Mucosa of gallbladder (tissue), 1 donor: ENCODE data around the gene NINJ2. TPM values are rescaled to one million over a fixed set of nuclear protein-coding genes. Genes with fewer than 3 reads are reported as not detected.

ENCODE experiments used
- DNase-seq: peaks from one replicate; pipeline ENCODE4 v3.0.0-alpha.2; 2020; ENCODE audit warnings: low spot score
- total RNA-seq: library from RNA; stranded (reverse); gene quantifications from one replicate; pipeline ENCODE4 v1.2.1, GENCODE V29; 2021
- donor health status: DM: no; HTN: no; CAD: no.

NINJ2 gene
- total RNA-seq, 1 donor from 2014 or later = 1.7 TPM

GRCh38 chr12:614411-614970 is 48.8 kb downstream of the NINJ2 start:
- no peak for DNase-seq

- DNase-seq = no peak
These were observed 49.2 kb downstream of the NINJ2 start for GRCh38 chr12:613996-614395.

DNA sequence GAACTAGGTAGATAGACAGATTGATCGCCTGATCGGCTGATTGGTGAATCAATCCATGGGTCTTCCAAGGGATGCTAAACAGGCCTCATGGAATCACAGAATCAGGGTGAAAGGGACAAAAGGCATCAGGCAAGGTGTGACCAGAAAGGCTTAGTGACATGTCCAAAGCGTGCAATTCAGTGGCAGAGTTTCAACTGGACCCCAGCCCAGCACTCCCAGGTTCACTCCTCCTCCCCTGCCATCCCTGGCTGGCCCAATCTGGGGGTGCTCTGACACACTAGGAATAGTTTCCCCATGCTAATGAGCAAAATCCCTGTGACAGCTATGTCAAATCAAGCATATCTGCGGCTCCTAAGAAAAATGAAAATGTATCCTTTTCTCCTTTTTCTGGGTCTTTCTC is 50.4 kb downstream of the NINJ2 start:
- DNase-seq = no peak

DNA sequence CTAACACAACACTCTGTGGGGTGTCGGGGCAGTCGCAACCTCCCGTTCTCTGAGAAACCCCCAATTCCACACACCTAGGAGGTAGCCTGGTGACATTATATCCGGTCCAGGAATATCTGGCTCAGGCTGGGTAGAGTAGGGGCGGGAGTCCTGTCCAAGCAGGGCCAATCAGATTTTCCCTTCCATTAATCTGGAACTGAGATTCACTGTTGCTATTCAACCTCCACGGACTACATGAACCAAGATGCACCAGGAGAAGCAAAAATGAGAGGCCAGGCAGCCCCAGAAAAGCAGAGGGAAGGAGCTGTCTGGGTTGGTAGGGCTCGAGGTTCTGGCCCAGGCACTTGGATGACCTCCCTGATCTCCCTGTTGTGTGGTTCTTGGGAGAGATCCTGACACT is 51.0 kb downstream of the NINJ2 start:
- DNase-seq = no peak

DNA sequence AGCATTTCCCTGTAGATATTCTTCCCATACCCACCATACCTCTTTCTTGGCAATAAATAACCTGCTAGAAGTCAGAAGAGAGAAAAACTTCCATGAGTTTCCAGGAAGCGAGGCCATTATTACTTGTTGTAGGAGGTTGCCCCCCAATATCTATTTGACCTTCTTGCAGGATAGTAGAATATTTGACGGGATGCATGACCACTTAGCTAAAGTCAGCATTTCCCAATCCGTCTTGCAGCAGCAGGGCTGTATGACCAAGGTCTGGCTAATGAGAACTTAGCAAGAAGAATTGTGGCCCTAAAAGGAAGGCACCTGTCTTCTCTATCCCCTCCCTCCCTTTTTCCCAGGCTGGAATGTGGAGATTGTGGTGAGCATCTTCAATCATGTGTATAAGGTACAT is 51.5 kb downstream of the NINJ2 start:
- no peak for DNase-seq

- no peak for DNase-seq
These were observed 54.3 kb downstream of the NINJ2 start for GRCh38 chr12:608921-609320.

DNA sequence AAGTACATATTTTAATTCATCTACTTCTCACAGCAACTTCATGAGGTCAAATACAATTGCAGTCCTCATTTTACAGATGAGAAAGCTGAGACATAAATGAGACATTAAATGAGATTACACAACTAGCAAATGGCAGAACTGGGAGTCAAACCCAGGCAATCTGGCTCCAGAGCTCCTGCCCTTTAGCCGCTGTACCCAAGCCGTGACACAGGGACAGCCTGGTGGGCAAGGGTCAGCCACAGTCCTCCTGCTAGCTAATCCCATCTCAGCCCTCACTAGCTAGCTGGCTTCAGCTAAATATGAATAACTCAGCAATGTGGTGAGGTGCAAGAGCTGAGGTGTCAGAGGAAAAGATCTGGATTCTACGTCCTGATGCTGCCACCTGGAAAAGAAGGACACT is 54.8 kb downstream of the NINJ2 start:
- no peak for DNase-seq

- no peak for DNase-seq
These were observed 55.7 kb downstream of the NINJ2 start for GRCh38 chr12:607541-608001.

DNA sequence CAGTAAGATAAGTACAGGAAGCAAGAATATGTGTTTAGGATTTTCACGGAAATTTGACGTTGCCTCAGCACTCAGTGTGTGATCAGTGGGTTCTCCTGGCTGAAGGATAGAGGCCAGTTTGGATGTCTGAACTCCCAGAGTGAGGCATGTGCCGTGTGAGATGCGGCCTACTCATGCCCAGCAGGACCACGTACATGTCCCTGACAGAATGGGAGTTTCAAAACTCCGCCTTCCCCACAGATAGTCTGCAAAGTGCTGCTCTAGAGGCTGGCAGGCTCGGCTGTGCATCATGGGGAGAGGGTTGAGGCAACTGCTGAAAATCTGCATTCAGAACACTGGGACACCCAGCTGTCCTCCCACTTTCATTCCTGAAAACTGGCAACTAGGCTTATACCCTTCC is 58.3 kb downstream of the NINJ2 start:
- DNase-seq = no peak

DNA sequence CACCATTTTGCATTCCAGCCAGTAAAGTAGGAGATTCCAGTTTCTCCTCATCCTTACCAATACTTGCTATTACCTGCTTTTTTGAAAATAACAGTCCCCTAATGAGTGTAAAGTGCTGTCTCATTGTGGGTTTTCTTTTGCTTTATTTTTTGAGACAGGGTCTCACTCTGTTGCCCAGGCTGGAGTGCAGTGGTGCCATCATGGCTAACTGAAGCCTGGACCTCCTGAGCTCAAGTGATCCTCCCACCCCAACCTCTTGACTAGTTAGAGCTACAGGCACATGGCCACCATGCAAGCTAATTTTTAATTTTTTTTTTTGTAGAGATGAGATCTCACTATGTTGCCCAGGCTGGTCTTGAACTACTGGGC is 60.6 kb downstream of the NINJ2 start:
- no peak for DNase-seq

GRCh38 chr12:601976-602699 is 61.1 kb downstream of the NINJ2 start:
- no peak for DNase-seq

DNA sequence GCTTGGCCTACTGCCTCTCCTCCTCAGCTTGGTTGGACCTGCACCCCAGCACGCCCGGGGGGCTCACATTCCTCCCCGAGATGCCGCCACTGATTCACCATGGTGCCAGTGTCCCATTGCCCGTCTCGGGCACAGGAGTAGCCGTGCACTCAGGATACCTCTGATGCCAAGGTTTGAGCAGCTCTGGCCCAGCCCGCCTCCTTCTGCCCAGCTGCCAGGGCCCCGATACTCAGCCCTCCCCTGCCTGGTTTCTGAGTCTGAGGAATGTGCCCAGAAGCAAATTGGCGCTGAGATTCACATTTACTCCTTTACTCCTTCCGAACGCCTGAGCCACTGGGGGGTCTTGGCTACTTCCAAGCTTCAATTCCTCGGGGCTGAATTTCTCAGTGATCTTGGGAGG is 63.5 kb downstream of the NINJ2 start:
- no peak for DNase-seq

DNA sequence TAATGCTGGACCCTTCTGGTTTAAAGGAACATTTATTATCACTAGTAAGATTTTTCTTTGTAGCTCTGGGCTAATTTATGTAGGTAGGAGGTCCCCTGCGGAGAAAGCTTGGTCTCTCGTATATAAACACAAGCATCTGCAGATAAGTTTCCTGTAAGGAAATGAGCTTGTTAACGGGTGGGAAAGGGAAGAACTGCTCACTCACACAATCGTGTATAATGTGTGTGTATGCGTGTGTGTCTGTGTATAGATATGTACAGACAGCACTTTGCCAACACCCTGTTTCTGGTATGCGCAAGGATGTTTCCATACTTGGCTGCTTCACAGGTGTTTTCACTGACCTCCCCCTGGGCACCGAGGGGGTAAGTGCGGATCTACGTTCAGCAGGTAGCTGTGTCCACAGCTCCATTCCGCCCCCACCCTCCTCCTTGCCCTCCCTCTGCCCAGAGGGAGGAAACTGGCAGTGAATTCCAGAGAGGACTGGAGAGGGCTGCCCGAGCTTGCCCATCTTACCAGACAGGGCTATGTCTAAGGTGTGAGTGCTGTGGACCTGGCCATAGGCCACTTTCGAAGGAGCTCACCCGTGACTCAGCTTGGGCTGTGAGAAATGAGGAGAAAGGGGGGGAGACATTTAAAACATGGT is 65.2 kb downstream of the NINJ2 start:
- DNase-seq = no peak

- DNase-seq = no peak
These were observed 69.6 kb downstream of the NINJ2 start for GRCh38 chr12:593396-594270.

GRCh38 chr12:592024-592505 is 71.2 kb downstream of the NINJ2 start:
- DNase-seq = no peak

DNA sequence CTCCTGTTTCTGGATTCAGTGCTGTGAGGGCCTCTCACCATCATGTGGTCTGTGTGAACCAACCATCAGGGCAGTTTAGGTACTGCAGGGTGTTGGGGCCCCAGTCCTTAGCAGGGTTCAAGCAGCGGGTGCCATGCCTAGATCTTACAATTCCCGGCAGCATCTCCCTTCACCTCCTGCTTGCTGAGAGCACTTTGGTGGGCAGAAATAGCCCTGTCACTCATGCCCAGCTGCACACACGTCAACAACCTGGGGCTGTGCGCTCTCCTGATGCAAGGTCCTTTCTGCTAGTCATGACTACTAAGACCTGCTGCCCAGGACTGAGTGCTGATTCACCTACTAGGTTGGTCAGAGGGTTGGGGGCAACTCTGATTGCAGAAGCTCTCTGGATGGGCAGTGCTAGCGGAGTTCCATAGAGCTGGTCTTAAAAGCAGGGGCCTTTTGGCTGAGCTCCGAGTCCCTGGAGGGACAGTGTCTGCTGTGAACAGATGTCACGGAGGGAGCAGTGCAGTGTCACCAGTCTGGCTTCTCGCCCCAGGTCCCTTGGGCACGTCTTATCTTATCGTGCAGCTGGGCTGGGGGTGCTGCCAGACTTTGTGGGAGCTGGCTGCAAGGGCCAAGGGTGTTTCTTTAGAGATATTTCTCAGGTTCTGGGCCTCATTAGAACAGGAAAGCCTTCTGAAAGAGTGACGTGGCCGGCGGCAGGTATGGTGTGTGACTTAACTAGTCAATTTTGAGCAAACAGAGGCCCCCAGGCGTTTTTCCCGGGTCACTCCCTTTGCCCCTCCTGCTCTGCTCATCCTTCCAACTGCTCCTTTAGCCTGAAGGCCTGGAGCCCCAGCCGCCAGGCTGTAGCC is 71.8 kb downstream of the NINJ2 start:
- no peak for DNase-seq

- no peak for DNase-seq
These were observed 73.0 kb downstream of the NINJ2 start for GRCh38 chr12:590206-590750.

DNA sequence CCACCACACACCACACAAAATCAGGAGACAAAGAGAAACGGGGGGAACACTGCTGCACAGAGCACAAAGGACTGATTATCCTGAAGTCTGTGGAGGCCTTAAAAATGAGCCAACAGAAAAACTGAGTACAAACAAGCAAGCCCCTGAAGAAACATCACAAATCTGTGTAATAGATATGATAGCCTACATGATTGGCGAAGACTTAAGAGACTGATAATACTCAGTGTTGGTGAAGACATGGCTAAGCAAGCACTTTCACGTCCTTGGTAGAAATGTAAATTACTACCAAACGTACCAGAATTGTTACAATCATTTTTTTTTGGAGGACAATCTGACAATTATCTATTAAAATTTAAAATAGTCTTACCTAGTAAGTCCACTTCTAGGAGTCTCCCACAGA is 74.6 kb downstream of the NINJ2 start:
- no peak for DNase-seq

DNA sequence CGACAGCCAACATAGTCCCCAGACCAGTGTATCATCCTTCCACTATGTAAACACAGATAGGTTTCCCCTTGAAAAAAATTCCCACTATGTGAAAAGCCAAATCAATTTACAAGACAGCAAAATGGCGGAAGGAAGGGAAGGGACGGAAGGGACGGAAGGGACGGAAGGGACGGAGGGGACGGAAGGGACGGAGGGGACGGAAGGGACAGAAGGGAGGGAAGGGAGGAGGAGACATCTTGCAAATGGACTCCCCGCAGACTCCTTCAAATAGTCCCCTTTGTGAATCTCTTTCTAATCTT is 75.3 kb downstream of the NINJ2 start:
- DNase-seq = no peak

DNA sequence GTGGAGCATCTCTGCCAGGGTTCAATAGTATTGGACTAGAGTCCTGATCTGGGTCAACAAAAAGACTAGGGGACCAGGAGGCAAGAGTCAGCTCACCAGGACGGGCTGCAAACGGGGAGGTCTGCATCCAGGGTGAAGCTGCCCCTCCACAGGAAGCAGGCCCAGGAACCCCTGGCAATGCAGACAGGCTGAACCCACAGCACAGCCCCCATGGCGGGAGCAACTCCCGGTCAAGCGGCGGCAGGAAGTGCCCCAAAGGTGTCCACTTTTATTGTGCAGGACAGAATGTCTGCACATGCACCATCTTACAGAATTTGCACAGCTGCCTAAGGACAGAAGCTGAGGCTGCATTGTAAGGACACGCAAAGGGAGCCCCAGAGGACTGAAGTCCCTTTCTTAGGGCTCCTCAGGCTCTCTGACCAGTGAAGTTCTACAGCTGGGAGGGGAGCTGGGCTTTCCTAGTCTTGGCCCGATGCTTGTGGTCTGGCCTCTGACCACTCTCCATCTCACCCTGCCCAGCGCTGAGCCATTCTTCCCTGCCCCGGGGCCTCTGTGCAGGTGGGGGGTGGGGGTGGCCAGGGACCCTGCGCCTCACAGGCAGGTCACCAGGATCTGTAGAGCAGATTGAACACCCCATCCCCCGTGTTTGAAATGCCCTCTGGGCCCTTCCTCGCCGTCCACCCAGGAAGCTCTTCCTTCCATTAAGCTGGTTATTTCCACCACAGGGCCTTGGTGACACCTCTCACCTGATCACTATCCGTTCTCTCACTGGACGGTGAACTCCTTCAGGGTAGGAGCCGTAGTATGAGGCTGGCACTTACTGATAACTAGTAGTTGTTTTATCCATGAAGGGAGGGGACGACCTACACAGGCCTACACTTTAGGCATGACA is 75.9 kb downstream of the NINJ2 start:
- DNase-seq = no peak
